AG04450 (cell line): ENCODE data around the gene PPP3R1. TPM values are rescaled to one million over a fixed set of nuclear protein-coding genes. Genes with fewer than 3 reads are reported as not detected.

Source experiments
- CTCF ChIA-PET: fragments of 300-600, 350-600 bp; formaldehyde crosslinking; extraction: SDS; loops from one replicate; lab custom pipeline; 2022; ENCODE audit warnings: antibody characterized with exemption, inconsistent platforms; lab: Charles Lee
- POLR2A ChIA-PET: fragments of 350-600 bp; formaldehyde crosslinking; extraction: SDS; loops from one replicate; lab custom pipeline; 2021; ENCODE audit warnings: antibody characterized with exemption, inconsistent platforms; lab: Yijun Ruan, JAX
- DNase-seq: peaks from one replicate; pipeline ENCODE4 v3.0.0-alpha.2; 2011; ENCODE audit warnings: low read depth, low spot score
- H3K27ac ChIP-seq: one replicate; pipeline ENCODE4 v1.5.1; 2012; ENCODE audit warnings: low read depth, low read length, control low read depth
- H3K27me3 ChIP-seq: one replicate; pipeline ENCODE4 v1.6.0; 2012; ENCODE audit warnings: low read length; ENCODE audit not compliant: control insufficient read depth, insufficient read depth
- H3K4me3 ChIP-seq: 2 replicates; pipeline ENCODE4 v1.5.1; 2011; ENCODE audit warnings: mild to moderate bottlenecking, low read depth, low read length, control low read depth
- H3K9me3 ChIP-seq: 2 replicates; pipeline ENCODE4 v1.5.1; 2012; ENCODE audit warnings: low read length; ENCODE audit not compliant: control insufficient read depth, insufficient read depth
- CTCF ChIP-seq: IDR thresholded peaks from 2 replicates; pipeline ENCODE4 v1.5.1; 2011; ENCODE audit warnings: low read depth, low read length, control low read depth, inconsistent platforms
- polyA plus RNA-seq: library from polyadenylated mRNA; depleted of rRNA; stranded (reverse); fragments of >200 nt; gene quantifications from 2 replicates; pipeline ENCODE4 v1.2.3, GENCODE V29; 2011

PPP3R1 gene
- polyA plus RNA-seq, 1 experiment: 24.9 TPM

- no peak overlapping the region for H3K27ac ChIP-seq
- POLR2A ChIA-PET: no interaction called here
- H3K27me3 ChIP-seq: no peaks in the 10 kb centered on the region
- H3K4me3 ChIP-seq: no peak overlapping the region
- CTCF ChIA-PET: interaction anchor here (0.6 kb wide), 1 partner anchor 748 kb away, joined by 3 read pairs; no protein-coding TSS in a partner anchor
- no peak for TF ChIP-seq CTCF
- DNase-seq: no peak
- H3K9me3 ChIP-seq: peaks cover 4% of the 10 kb centered on the region; the same call in 1 of the 2 replicates
These were observed 28.9 kb downstream of the PPP3R1 start for GRCh38 chr2:68223419-68223818.

GRCh38 chr2:68222287-68222686, 30.0 kb downstream of the PPP3R1 start:
- Histone ChIP-seq H3K27ac (no peak overlapping the region), H3K4me3 (no peak overlapping the region), H3K27me3 (no peaks in the 10 kb centered on the region), H3K9me3 (peaks cover 4% of the 10 kb centered on the region; the same call in 1 of the 2 replicates)
- POLR2A ChIA-PET: no interaction called here
- DNase-seq: no peak
- CTCF ChIA-PET: no interaction called here
- TF ChIP-seq CTCF: no peak

DNA sequence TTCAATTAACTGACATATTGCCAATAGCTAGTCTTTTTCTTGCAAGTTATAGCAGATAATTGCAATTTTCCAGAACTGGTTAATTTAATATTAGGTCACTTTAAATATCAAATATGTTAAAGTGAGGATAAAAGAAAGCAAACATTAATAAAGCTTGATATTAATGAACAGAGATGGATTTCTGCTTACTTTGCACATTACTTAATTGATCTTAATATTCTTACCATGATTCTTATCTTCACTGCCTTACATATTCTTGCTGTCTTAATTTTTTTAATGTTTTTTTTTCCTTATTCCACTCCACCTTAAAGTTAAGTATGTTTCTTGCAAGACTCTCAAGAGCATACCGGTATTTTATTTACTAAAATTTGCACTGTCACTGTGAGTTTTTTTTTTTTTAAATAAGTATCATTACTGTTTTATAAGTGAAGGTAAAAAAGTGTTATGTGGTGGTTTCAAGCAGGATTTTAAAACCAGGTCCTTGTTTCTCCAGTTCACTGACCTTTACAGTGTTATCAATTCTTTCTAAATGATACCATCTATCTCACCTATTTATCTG, 33.9 kb downstream of the PPP3R1 start:
- Histone ChIP-seq H3K27ac (no peak overlapping the region), H3K9me3 (peaks cover 4% of the 10 kb centered on the region; the same call in 1 of the 2 replicates), H3K4me3 (no peak overlapping the region), H3K27me3 (no peaks in the 10 kb centered on the region)
- POLR2A ChIA-PET: no interaction called here
- no peak for DNase-seq
- CTCF ChIA-PET: interaction anchor here (1.0 kb wide), 2 partner anchors 22 to 65 kb away, joined by 3 to 5 read pairs; no protein-coding TSS in a partner anchor
- TF ChIP-seq CTCF: no peak

GRCh38 chr2:68217729-68218128, 34.6 kb downstream of the PPP3R1 start:
- POLR2A ChIA-PET: no interaction called here
- H3K9me3 ChIP-seq: peaks cover 4% of the 10 kb centered on the region; the same call in 1 of the 2 replicates
- DNase-seq: no peak
- CTCF ChIA-PET: interaction anchor here (0.8 to 2.2 kb wide), 4 partner anchors 21 to 74 kb away, joined by 3 to 7 read pairs (median 4); no protein-coding TSS in a partner anchor
- no peak overlapping the region for H3K4me3 ChIP-seq
- no peaks in the 10 kb centered on the region for H3K27me3 ChIP-seq
- no peak overlapping the region for H3K27ac ChIP-seq
- no peak for TF ChIP-seq CTCF
